Occipital lobe (tissue), 2 donors: Measurements from ENCODE around the gene FXR1. TPM values are rescaled to one million over a fixed set of nuclear protein-coding genes. Genes with fewer than 3 reads are reported as not detected.

Experiments
- DNase-seq: peaks from one replicate; lab custom pipeline; 2025; lab: John Stamatoyannopoulos, UW
- total RNA-seq: library from RNA; depleted of rRNA; stranded (reverse); fragments of >200 nt; gene quantifications from one replicate; pipeline ENCODE4 v1.2.3, GENCODE V29; 2014

The FXR1 gene
- total RNA-seq, 1 donor from 2014 or later: 256 TPM

GRCh38 chr3:181006541-181006940 is 94.1 kb downstream of the FXR1 start:
- DNase-seq: no peak

- DNase-seq: no peak
These were observed 94.8 kb downstream of the FXR1 start for GRCh38 chr3:181007262-181007661.

GRCh38 chr3:181008796-181009195 is 96.3 kb downstream of the FXR1 start:
- DNase-seq: no peak

- DNase-seq: no peak
These were observed 96.8 kb downstream of the FXR1 start for GRCh38 chr3:181009225-181009624.

DNA sequence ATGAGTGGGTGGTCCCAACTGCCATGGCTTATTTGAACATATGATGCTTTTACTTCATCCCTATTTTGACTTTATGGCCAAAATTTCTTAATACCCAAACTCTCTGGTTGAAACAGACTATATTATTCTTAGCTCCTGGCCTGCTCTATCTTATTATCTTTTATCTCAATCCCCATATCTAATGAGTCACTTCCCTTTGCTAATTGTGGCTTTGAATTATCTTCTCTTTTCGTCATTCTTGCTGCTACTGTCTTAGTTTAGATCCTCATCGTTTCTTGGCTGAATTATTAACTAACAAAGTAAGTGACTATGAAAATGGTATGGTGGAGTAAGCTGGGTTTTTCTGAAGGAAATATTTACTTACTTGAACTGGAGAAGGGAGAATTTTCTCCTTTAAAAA is 105.2 kb downstream of the FXR1 start:
- no peak for DNase-seq

GRCh38 chr3:181025204-181025603 is 112.7 kb downstream of the FXR1 start:
- no peak for DNase-seq

- no peak for DNase-seq
These were observed 118.5 kb downstream of the FXR1 start for GRCh38 chr3:181030948-181031347.

Other genes with a start within 250 kb of the FXR1 start
- gene CCDC39, start 233.2 kb upstream of the FXR1 start, total RNA-seq: 0.62 TPM
- 55.5 TPM for gene DNAJC19, start 77.1 kb downstream of the FXR1 start, total RNA-seq